SK-N-SH (cell line): Measurements from ENCODE around the gene NBEA.

Experiments used
- CTCF ChIP-seq: fragments of 200-600 bp; sonication (generic); IDR thresholded peaks from 2 replicates; pipeline ENCODE4 v1.6.1; 2017; ENCODE audit warnings: antibody characterized with exemption, mild to moderate bottlenecking, moderate library complexity
- GATA2 ChIP-seq: sonication (generic); formaldehyde crosslinking; IDR thresholded peaks from 2 replicates; pipeline ENCODE4 v1.5.0; 2020; ENCODE audit warnings: mild to moderate bottlenecking, missing genetic modification reagents

- no peak for TF ChIP-seq GATA2
- no peak for TF ChIP-seq CTCF
Observed at GRCh38 chr13:35617420-35617819, 675.4 kb downstream of the NBEA start.
